ENCODE measurements around the gene SKA2.
"Not testable (repeated sequence)": the region's sequence is repeated elsewhere in the genome, so short reads cannot be mapped to it uniquely, and the experiment has no call there.

The SKA2 gene

GRCh38 chr17:59101178-59101577 is 53.8 kb downstream of the SKA2 start:
- FAIRE-seq (no peak), DNase-seq (ENCODE audit: low spot score) (no peak)

GRCh38 chr17:59097876-59098275 is 57.1 kb downstream of the SKA2 start:
- DNase-seq (ENCODE audit: low spot score) (no peak), FAIRE-seq (no peak)

- FAIRE-seq = no peak
- DNase-seq (ENCODE audit: low spot score) = no peak
Measured at GRCh38 chr17:59094861-59095530, 60.0 kb downstream of the SKA2 start.

DNA sequence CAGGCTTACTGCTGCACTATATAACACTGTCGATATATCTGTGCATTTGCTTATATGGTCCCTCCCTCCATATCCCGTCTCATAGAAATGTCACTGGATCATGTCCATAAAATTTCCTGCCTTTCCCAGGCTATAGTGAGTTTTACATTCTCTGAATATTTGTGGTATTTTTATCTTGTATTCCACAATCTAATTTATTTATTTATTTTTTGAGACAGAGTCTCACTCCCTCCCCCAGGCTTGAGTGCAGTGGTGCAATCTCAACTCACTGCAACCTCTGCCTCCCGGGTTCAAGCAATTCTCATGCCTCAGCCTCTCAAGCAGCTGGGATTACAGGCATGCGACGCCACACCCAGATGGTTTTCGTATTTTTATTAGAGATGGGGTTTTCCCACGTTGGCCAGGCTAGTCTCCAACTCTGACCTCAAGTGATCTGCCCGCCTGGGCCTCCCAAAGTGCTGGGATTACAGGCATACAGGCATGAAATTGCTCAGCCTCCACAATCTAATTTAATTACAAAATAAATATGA is 61.2 kb downstream of the SKA2 start:
- peak; percentile 9 for FAIRE-seq
- DNase-seq (ENCODE audit: low spot score) = peak; percentile 79

DNA sequence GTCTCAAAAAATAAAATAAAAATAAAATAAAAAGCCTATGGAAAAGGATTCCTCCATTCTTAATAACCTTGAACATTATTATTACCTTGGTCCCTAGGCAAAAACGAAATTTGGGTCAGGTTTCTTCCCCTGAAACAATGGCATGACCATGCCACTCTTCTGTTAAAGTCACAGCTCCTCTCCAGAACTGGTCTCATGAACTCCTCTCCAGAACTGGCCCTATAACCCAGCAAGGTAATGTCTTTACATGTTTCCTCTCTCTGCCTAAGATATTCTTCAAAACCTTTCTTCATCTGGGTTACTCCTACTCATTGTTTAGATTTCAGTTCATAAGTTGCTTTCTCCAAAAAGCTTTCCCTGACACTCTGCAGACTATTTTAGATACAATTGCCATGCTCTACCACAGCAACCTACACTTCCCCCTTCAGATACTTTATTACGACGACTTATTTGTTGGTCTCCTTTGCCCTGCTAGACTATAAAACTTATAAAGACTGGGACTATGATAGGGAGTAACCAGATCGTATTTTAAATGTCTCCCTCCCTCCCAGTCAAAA is 61.8 kb downstream of the SKA2 start:
- DNase-seq (ENCODE audit: low spot score) (peak; percentile 27), FAIRE-seq (no peak)

DNA sequence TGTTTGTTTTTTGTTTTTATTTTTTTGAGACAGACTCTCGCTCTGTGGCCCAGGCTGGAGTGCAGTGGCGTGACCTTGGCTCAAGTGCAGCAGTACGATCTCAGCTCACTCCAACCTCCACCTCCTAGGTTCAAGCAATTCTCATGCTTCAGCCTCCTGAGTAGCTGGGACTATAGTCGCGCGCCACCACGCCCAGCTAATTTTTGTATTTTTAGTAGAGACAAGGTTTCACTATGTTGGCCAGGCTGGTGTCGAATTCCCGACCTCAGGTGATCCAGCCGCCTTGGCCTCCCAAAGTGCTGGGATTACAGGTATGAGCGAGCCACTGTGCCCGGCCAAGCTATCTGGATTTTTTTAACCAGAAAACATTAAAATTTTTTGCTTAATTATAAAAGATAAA is 64.4 kb downstream of the SKA2 start:
- FAIRE-seq; DNase-seq (ENCODE audit: low spot score): not testable (repeated sequence)

- DNase-seq (ENCODE audit: low spot score) (no peak), FAIRE-seq (no peak)
Measured at GRCh38 chr17:59084154-59084553, 70.8 kb downstream of the SKA2 start.

DNA sequence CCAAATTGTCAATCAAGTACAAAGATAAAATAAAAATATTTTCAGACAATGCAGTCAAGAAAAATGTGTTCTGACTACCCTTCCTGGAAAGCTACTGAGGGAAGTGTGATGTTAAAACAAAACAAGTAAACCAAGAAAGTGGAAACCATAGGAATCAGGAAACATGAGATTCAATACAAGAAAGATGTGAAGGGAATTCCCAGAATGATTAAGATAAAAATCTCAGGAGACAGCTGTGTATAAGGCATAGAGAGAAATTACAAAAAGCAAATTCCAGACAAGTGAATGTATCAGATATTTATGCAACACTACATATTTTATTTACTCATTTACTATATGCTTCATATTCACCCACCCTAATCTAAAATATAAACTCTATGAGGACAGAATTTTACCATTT is 80.5 kb downstream of the SKA2 start:
- DNase-seq (ENCODE audit: low spot score) (no peak), FAIRE-seq (no peak)

DNA sequence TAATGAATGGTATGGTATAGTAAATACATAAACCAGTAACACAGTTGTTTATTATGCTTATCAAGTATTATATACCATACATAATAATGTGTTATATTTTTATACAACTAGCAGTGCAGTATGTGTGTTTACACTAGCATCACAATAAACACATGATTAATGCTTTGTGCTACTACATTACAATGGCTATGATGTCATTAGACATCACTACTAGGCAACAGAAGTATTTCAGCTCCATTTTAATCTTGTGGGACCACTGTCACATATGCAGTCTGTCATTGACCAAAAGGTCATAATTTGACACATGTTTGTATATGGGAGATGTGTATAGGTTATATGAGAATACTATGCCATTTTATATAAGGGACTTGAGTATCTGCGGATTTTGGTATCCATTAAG is 81.0 kb downstream of the SKA2 start:
- DNase-seq (ENCODE audit: low spot score) (no peak), FAIRE-seq (peak; percentile 68)

DNA sequence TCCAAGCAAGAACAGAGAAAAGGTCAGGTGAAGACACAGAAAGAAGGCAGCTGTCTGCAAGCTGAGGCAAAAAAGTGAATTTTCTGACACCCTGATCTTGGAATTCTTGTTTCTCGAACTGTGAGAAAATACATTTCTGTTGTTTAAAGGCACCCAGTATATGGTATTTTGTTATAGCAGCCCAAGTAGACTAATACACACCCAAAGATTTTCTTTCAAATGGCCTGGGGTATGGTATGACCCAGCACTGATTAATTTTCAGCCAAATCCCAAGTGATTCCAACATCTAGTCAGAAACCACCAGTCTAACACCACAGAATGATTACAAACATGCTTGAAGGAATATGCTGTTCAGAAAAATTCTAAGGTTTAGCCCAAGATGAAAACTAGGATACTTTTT is 85.1 kb downstream of the SKA2 start:
- FAIRE-seq = no peak
- no peak for DNase-seq (ENCODE audit: low spot score)

- FAIRE-seq (no peak), DNase-seq (ENCODE audit: low spot score) (no peak)
Measured at GRCh38 chr17:59067756-59068155, 87.2 kb downstream of the SKA2 start.

DNA sequence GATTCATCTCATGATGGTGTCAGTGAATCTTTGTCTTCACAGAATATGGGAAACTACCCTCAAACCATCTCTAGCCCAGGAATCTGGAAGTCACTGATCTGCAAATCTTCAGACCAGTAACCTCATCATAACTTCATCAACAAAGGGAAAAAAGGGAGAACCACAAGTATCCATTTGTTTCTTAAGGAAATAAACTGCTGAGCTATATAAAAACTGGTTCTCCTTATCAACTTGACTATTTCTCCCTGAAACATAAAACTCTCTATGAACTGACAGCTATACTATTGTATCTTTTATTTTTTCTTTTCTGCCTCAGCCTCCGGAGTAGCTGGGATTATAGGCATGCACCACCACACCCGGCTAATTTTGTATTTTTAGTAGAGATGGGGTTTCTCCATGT is 87.6 kb downstream of the SKA2 start:
- DNase-seq (ENCODE audit: low spot score) = no peak
- FAIRE-seq = no peak

GRCh38 chr17:59062509-59062908 is 92.5 kb downstream of the SKA2 start:
- DNase-seq (ENCODE audit: low spot score) (no peak), FAIRE-seq (no peak)
